ENCODE results near the gene UBA6. TPM values are rescaled to one million over a fixed set of nuclear protein-coding genes. Genes with fewer than 3 reads are reported as not detected.

The UBA6 gene
- 25.6 and 138 TPM in 2 replicates for total RNA-seq (ENCODE audit: low replicate concordance)

GRCh38 chr4:67700738-67701516 lies at the start of gene UBA6:
Gene UBA6 (minus strand): TSS chr4:67701155. CDS start chr4:67701119, 36 bp downstream.
- peak within 1 kb of the TSS; percentile 87 for H3K4me3 ChIP-seq (ENCODE audit: low read depth, low read length)
- TF ChIP-seq CTCF (IDR thresholded peaks at IDR 0.05; ENCODE audit: insufficient read depth, low read length) = peak; percentile 42
- peak; percentile 93 for DNase-seq (ENCODE audit: low read depth)

- TF ChIP-seq CTCF (IDR thresholded peaks at IDR 0.05; ENCODE audit: insufficient read depth, low read length) = no peak
- DNase-seq (ENCODE audit: low read depth) = no peak
Measured at GRCh38 chr4:67750691-67751090, 49.7 kb upstream of the UBA6 start.

GRCh38 chr4:67749286-67749685 lies 48.3 kb upstream of the UBA6 start:
- TF ChIP-seq CTCF (IDR thresholded peaks at IDR 0.05; ENCODE audit: insufficient read depth, low read length) = no peak
- DNase-seq (ENCODE audit: low read depth) = no peak
- H3K4me3 ChIP-seq (ENCODE audit: low read depth, low read length) = no peak overlapping the region

More at GRCh38 chr4:67750691-67751090, 49.7 kb upstream of the UBA6 start:
- H3K4me3 ChIP-seq (ENCODE audit: low read depth, low read length) = no peak overlapping the region

- H3K4me3 ChIP-seq (ENCODE audit: low read depth, low read length) = no peak overlapping the region
- peak; percentile 42 for TF ChIP-seq CTCF (IDR thresholded peaks at IDR 0.05; ENCODE audit: insufficient read depth, low read length)
- DNase-seq (ENCODE audit: low read depth) = peak; percentile 67
Measured at GRCh38 chr4:67746797-67747495, 46.0 kb upstream of the UBA6 start.

GRCh38 chr4:67744561-67745283 lies 43.8 kb upstream of the UBA6 start:
- H3K4me3 ChIP-seq (ENCODE audit: low read depth, low read length) = no peak overlapping the region
- TF ChIP-seq CTCF (IDR thresholded peaks at IDR 0.05; ENCODE audit: insufficient read depth, low read length) = no peak
- no peak for DNase-seq (ENCODE audit: low read depth)

- no peak for TF ChIP-seq CTCF (IDR thresholded peaks at IDR 0.05; ENCODE audit: insufficient read depth, low read length)
- no peak overlapping the region for H3K4me3 ChIP-seq (ENCODE audit: low read depth, low read length)
- DNase-seq (ENCODE audit: low read depth) = no peak
Measured at GRCh38 chr4:67743194-67743593, 42.2 kb upstream of the UBA6 start.

All from fibroblast of the aortic adventitia (primary cell).